Osteoblast (primary cell): Measurements from ENCODE around the gene TLN1. TPM values are rescaled to one million over a fixed set of nuclear protein-coding genes. Genes with fewer than 3 reads are reported as not detected.

Source experiments
- DNase-seq: peaks from one replicate; pipeline ENCODE4 v3.0.0; 2011; ENCODE audit warnings: low spot score, mixed read lengths; ENCODE audit not compliant: insufficient read length; ENCODE audit errors: missing footprints
- H2AFZ ChIP-seq: 2 replicates; pipeline ENCODE4 v1.6.0; 2011; ENCODE audit warnings: mild to moderate bottlenecking, low read length
- H3K27ac ChIP-seq: 2 replicates; pipeline ENCODE4 v1.5.1; 2011; ENCODE audit warnings: mild to moderate bottlenecking, low read depth, low read length, moderate library complexity
- H3K27me3 ChIP-seq: 2 replicates; pipeline ENCODE4 v1.6.0; 2012; ENCODE audit warnings: mild to moderate bottlenecking, control low read depth, inconsistent platforms, low read length, moderate library complexity; ENCODE audit not compliant: insufficient read depth
- H3K36me3 ChIP-seq: 2 replicates; pipeline ENCODE4 v1.5.1; 2011; ENCODE audit warnings: mild to moderate bottlenecking, low read length, control low read depth, moderate library complexity; ENCODE audit not compliant: insufficient read depth
- H3K4me1 ChIP-seq: 2 replicates; pipeline ENCODE4 v1.5.1; 2011; ENCODE audit warnings: mild to moderate bottlenecking, low read length, control low read depth, moderate library complexity; ENCODE audit not compliant: insufficient read depth
- H3K4me2 ChIP-seq: 2 replicates; pipeline ENCODE4 v1.6.0; 2011; ENCODE audit warnings: mild to moderate bottlenecking, low read length; ENCODE audit not compliant: insufficient read depth
- H3K4me3 ChIP-seq: fragments of 200-600 bp; sonication (generic); 3 replicates; pipeline ENCODE4 v1.5.1; 2012; ENCODE audit warnings: mild to moderate bottlenecking, low read length, inconsistent platforms; ENCODE audit not compliant: insufficient read depth
- H3K79me2 ChIP-seq: 2 replicates; pipeline ENCODE4 v1.6.0; 2012; ENCODE audit warnings: mild to moderate bottlenecking, low read length, control low read depth, inconsistent platforms; ENCODE audit not compliant: insufficient read depth
- H3K9me3 ChIP-seq: 2 replicates; pipeline ENCODE4 v1.5.1; 2011; ENCODE audit warnings: low read depth, low read length, control low read depth
- H4K20me1 ChIP-seq: 2 replicates; pipeline ENCODE4 v1.6.0; 2012; ENCODE audit warnings: mild to moderate bottlenecking, low read length, control low read depth; ENCODE audit not compliant: insufficient read depth
- total RNA-seq: library from RNA; depleted of rRNA; stranded (reverse); fragments of >200 nt; gene quantifications from 2 replicates; pipeline ENCODE4 v1.2.3, GENCODE V29; 2012
- TF ChIP-seq, protein P1 (sequence below): IDR thresholded peaks from 2 replicates; pipeline ENCODE4 v1.5.1; 2011; ENCODE audit warnings: mild to moderate bottlenecking, low read depth, low read length, moderate library complexity; ENCODE audit errors: extremely low read depth

Gene TLN1
- total RNA-seq, 1 donor = 376 TPM

DNA sequence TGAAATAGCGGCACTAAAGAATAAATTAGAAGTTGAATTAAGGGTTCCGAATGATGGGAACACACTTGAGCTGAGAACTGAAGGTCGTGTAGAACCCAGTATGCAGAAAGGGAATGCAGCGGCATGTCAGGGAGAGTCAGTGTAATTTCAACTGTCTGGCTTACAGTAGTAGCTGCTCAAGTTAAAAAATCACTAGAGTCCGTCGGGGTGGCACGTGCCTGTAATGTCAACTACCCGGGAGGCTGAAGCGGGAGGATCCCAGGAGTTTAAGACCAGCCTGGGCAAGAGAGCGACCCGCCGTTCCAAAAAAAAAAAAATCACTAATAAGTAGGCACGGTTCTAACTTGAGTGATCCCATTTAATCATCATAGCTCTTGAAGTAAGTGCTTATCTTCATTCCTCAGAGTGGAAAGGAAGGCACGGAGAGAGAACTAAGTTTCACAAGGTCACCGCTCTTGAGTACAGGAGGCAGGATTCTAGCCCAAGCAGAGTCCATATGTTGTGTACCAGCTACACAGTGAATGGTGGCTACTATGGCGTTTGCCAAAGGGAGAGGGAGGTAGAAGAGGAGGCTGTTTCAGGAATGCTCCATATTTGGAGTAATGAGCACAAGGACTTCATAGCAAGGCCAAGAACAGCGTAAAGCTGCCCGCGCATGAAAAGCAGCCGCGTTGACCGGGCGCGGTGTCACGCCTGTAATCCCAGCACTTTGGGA lies 75.0 kb downstream of the TLN1 start:
- Histone ChIP-seq H3K79me2 (peaks cover 10% of the 10 kb centered on the region), H3K4me1 (peaks cover 30% of the 10 kb centered on the region), H3K4me3 (peak overlapping the region; percentile 65), H3K4me2 (peak overlapping the region; percentile 77), H3K27ac (peak overlapping the region; percentile 100), H3K36me3 (peaks cover 20% of the 10 kb centered on the region), H3K27me3 (no peaks in the 10 kb centered on the region), H3K9me3 (no peaks in the 10 kb centered on the region), H4K20me1 (no peaks in the 10 kb centered on the region), H2AFZ (peak overlapping the region; percentile 78)
- DNase-seq = no peak
- TF ChIP-seq, protein P1, sequence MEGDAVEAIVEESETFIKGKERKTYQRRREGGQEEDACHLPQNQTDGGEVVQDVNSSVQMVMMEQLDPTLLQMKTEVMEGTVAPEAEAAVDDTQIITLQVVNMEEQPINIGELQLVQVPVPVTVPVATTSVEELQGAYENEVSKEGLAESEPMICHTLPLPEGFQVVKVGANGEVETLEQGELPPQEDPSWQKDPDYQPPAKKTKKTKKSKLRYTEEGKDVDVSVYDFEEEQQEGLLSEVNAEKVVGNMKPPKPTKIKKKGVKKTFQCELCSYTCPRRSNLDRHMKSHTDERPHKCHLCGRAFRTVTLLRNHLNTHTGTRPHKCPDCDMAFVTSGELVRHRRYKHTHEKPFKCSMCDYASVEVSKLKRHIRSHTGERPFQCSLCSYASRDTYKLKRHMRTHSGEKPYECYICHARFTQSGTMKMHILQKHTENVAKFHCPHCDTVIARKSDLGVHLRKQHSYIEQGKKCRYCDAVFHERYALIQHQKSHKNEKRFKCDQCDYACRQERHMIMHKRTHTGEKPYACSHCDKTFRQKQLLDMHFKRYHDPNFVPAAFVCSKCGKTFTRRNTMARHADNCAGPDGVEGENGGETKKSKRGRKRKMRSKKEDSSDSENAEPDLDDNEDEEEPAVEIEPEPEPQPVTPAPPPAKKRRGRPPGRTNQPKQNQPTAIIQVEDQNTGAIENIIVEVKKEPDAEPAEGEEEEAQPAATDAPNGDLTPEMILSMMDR = no peak

GRCh38 chr9:35656348-35656747 lies 75.6 kb downstream of the TLN1 start:
- Histone ChIP-seq H3K4me1 (peaks cover 32% of the 10 kb centered on the region), H3K36me3 (peaks cover 13% of the 10 kb centered on the region), H3K4me3 (no peak overlapping the region), H3K4me2 (no peak overlapping the region), H3K79me2 (peaks cover 10% of the 10 kb centered on the region), H3K27me3 (no peaks in the 10 kb centered on the region), H2AFZ (no peak overlapping the region), H3K27ac (no peak overlapping the region), H4K20me1 (no peaks in the 10 kb centered on the region), H3K9me3 (no peaks in the 10 kb centered on the region)
- no peak for DNase-seq
- TF ChIP-seq, protein P1 = no peak

GRCh38 chr9:35653611-35654010 lies 78.4 kb downstream of the TLN1 start:
- TF ChIP-seq, protein P1 = no peak
- DNase-seq = no peak
- peaks cover 42% of the 10 kb centered on the region for H3K4me1 ChIP-seq
- H4K20me1 ChIP-seq = no peaks in the 10 kb centered on the region
- no peak overlapping the region for H2AFZ ChIP-seq
- H3K4me3 ChIP-seq = no peak overlapping the region
- H3K36me3 ChIP-seq = no peaks in the 10 kb centered on the region
- no peak overlapping the region for H3K27ac ChIP-seq
- H3K9me3 ChIP-seq = no peaks in the 10 kb centered on the region
- no peak overlapping the region for H3K4me2 ChIP-seq
- no peaks in the 10 kb centered on the region for H3K27me3 ChIP-seq
- H3K79me2 ChIP-seq = peaks cover under 1% of the 10 kb centered on the region

DNA sequence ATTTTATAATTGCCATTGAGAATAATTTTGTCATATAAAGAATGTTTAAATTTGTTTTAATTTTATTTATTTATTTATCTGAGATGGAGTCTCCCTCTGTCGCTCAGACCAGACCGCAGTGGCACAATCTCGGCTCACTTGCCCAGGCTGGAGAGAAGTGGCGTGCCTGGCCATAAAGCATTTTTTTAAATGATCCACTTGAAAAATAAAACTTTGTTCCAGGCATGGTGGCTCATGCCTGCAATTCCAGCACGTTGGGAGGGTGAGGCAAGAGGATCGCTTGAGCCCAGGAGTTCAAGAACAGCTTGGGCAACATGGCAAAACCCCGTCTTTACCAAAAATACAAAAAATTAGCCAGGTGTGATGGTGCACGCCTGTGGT lies 79.2 kb downstream of the TLN1 start:
- TF ChIP-seq, protein P1 = no peak
- no peaks in the 10 kb centered on the region for H3K36me3 ChIP-seq
- no peak overlapping the region for H3K4me2 ChIP-seq
- H4K20me1 ChIP-seq = no peaks in the 10 kb centered on the region
- H3K9me3 ChIP-seq = no peaks in the 10 kb centered on the region
- no peaks in the 10 kb centered on the region for H3K79me2 ChIP-seq
- H2AFZ ChIP-seq = no peak overlapping the region
- H3K4me3 ChIP-seq = no peak overlapping the region
- peak overlapping the region; percentile 76 for H3K27ac ChIP-seq
- no peak for DNase-seq
- H3K27me3 ChIP-seq = no peaks in the 10 kb centered on the region
- peaks cover 48% of the 10 kb centered on the region for H3K4me1 ChIP-seq
